Left lung (tissue), 10 donors: ENCODE results near the gene UBE2E2. TPM values are rescaled to one million over a fixed set of nuclear protein-coding genes. Genes with fewer than 3 reads are reported as not detected.
A peak's percentile ranks its signal among the peaks of the same experiment; 100 is the strongest.

Source experiments
- ATAC-seq: fragments of 200-7000 bp; cut with Tn5 transposase; one replicate; pipeline ENCODE4 v1.9.1; 2020; ENCODE audit warnings: moderate library complexity
- DNase-seq, 4 donors: peaks; one replicate each; pipeline ENCODE4 v3.0.0-alpha.2; 2013 to 2020
- H3K27ac ChIP-seq, 2 donors: fragments of 200-600 bp; sonication (generic) in 1 of 2; one replicate each; pipeline versions ENCODE4 v1.5.0 to v1.8.0; 2020 to 2021
- H3K27me3 ChIP-seq, 2 donors: fragments of 200-600 bp; sonication (generic) in 1 of 2; one replicate each; pipeline versions ENCODE4 v1.5.0 to v1.8.0; 2020 to 2021
- H3K36me3 ChIP-seq, 2 donors: fragments of 200-600 bp; sonication (generic) in 1 of 2; one replicate each; pipeline versions ENCODE4 v1.5.0 to v1.8.0; 2020 to 2021
- H3K4me1 ChIP-seq, 2 donors: fragments of 200-600 bp; one replicate each; pipeline ENCODE4 v1.8.0; 2021
- H3K4me3 ChIP-seq, 2 donors: fragments of 200-600 bp; sonication (generic) in 1 of 2; one replicate each; pipeline versions ENCODE4 v1.5.0 to v1.8.0; 2020 to 2021; ENCODE audit warnings: mild to moderate bottlenecking in 1 of 2
- H3K9me3 ChIP-seq, 2 donors: fragments of 200-600 bp; sonication (generic) in 1 of 2; one replicate each; pipeline versions ENCODE4 v1.5.0 to v1.8.0; 2020 to 2021
- CTCF ChIP-seq, 2 donors: fragments of 200-600 bp; sonication (generic) in 1 of 2; IDR thresholded peaks; one replicate each; pipeline versions ENCODE4 v1.5.0 to v1.8.0; 2021; ENCODE audit warnings: antibody characterized with exemption in 2 of 2
- intact Hi-C, 2 donors: fragments of 100-400 bp; cut with DNase I; formaldehyde crosslinking; loops; one replicate each; pipeline versions ENCODE4 v1.11.2 to v1.14.2; 2022
- polyA plus RNA-seq, 6 donors: library from polyadenylated mRNA; unstranded; fragments of 120-200 nt; gene quantifications; one replicate each; pipeline ENCODE4 v1.2.1, GENCODE V29; 2013; ENCODE audit not compliant: insufficient read length in 6 of 6
- total RNA-seq, 2 donors: library from RNA; stranded (reverse); fragmentation: NEBNext Ultra II Directional; extraction: Animal tissue kit (Norgen Biotek cat#: 25700); gene quantifications; one replicate each; pipeline ENCODE4 v1.2.1, GENCODE V29; 2021
- donor health status: DM: no; HTN: yes; CAD: no.
- donor health status: DM: no; HTN: no; CAD: no.

Gene UBE2E2
- total and polyA plus RNA-seq, 8 donors, result 42.3 to 55.6 (median 47.5) TPM

GRCh38 chr3:23263796-23264195 lies 60.7 kb downstream of the UBE2E2 start:
- DNase-seq (no peak), ATAC-seq (no peak)
- Histone ChIP-seq H3K4me1 (no peaks in the 10 kb centered on the region), H3K4me3 (no peak overlapping the region), H3K27ac (no peak overlapping the region), H3K27me3 (no peaks in the 10 kb centered on the region), H3K36me3 (no peaks in the 10 kb centered on the region), H3K9me3 (no peaks in the 10 kb centered on the region)
- intact Hi-C loops, result no loop called here
- TF ChIP-seq CTCF (IDR thresholded peaks at IDR 0.05), result no peak

- intact Hi-C loops, result no loop called here
- Histone ChIP-seq H3K9me3 (no peaks in the 10 kb centered on the region), H3K4me1 (no peaks in the 10 kb centered on the region), H3K4me3 (no peak overlapping the region), H3K27ac (no peak overlapping the region), H3K27me3 (no peaks in the 10 kb centered on the region), H3K36me3 (no peaks in the 10 kb centered on the region)
- ATAC-seq (no peak), DNase-seq (no peak)
- TF ChIP-seq CTCF (IDR thresholded peaks at IDR 0.05), result no peak
Measured at GRCh38 chr3:23264413-23264812, 61.3 kb downstream of the UBE2E2 start.

GRCh38 chr3:23270423-23270822 lies 67.3 kb downstream of the UBE2E2 start:
- DNase-seq, result no peak

GRCh38 chr3:23271876-23272741 lies 69.0 kb downstream of the UBE2E2 start:
- DNase-seq (peak in 1 of 4 donors; percentile 76), ATAC-seq (no peak)
- H3K4me3 ChIP-seq, result no peak overlapping the region
- no peaks in the 10 kb centered on the region for H3K4me1 ChIP-seq
- TF ChIP-seq CTCF (IDR thresholded peaks at IDR 0.05), result no peak
- H3K27ac ChIP-seq, result no peak overlapping the region
- peaks cover 0 to 14% of the 10 kb centered on the region in 2 donors for H3K9me3 ChIP-seq
- intact Hi-C loops, result no loop called here
- no peaks in the 10 kb centered on the region for H3K36me3 ChIP-seq
- H3K27me3 ChIP-seq, result no peaks in the 10 kb centered on the region

More at GRCh38 chr3:23270423-23270822, 67.3 kb downstream of the UBE2E2 start:
- ATAC-seq, result no peak
- Histone ChIP-seq H3K9me3 (peaks cover 0 to 14% of the 10 kb centered on the region in 2 donors), H3K4me1 (no peaks in the 10 kb centered on the region), H3K36me3 (no peaks in the 10 kb centered on the region), H3K27ac (no peak overlapping the region), H3K4me3 (no peak overlapping the region), H3K27me3 (no peaks in the 10 kb centered on the region)
- TF ChIP-seq CTCF (IDR thresholded peaks at IDR 0.05), result no peak
- intact Hi-C loops, result no loop called here

GRCh38 chr3:23272820-23273219 lies 69.7 kb downstream of the UBE2E2 start:
- Histone ChIP-seq H3K27ac (no peak overlapping the region), H3K27me3 (no peaks in the 10 kb centered on the region), H3K36me3 (no peaks in the 10 kb centered on the region), H3K4me3 (no peak overlapping the region), H3K4me1 (no peaks in the 10 kb centered on the region), H3K9me3 (peaks cover 0 to 14% of the 10 kb centered on the region in 2 donors)
- no peak for TF ChIP-seq CTCF (IDR thresholded peaks at IDR 0.05)
- ATAC-seq, result no peak
- intact Hi-C loops, result no loop called here
- no peak for DNase-seq
